IPS-11a (cell line): ENCODE results near the gene G6PC3.
"Not testable (repeated sequence)": the region's sequence is repeated elsewhere in the genome, so short reads cannot be mapped to it uniquely, and the experiment has no call there.

Experiments
- H3K4me3 ChIP-seq: one replicate; pipeline ENCODE4 v1.5.1; 2013; ENCODE audit warnings: low read depth, low read length, control low read depth

The G6PC3 gene

GRCh38 chr17:44070455-44071197 lies at the start of gene G6PC3:
Gene G6PC3 (plus strand): TSS chr17:44070735. CDS start chr17:44070966, 231 bp downstream.
- peak within 1 kb of the TSS; percentile 94 for H3K4me3 ChIP-seq

- H3K4me3 ChIP-seq, result not testable (repeated sequence)
Observed at GRCh38 chr17:44021227-44021626, 49.3 kb upstream of the G6PC3 start.

- H3K4me3 ChIP-seq, result no peak overlapping the region
Observed at GRCh38 chr17:44022246-44022645, 48.3 kb upstream of the G6PC3 start.

GRCh38 chr17:44023545-44024270 lies 46.8 kb upstream of the G6PC3 start:
- no peak overlapping the region for H3K4me3 ChIP-seq

- no peak overlapping the region for H3K4me3 ChIP-seq
Observed at GRCh38 chr17:44024271-44024663, 46.3 kb upstream of the G6PC3 start.

- no peak overlapping the region for H3K4me3 ChIP-seq
Observed at GRCh38 chr17:44024853-44025252, 45.7 kb upstream of the G6PC3 start.

- H3K4me3 ChIP-seq, result no peak overlapping the region
Observed at GRCh38 chr17:44029736-44030135, 40.8 kb upstream of the G6PC3 start.

GRCh38 chr17:44030482-44030881 lies 40.1 kb upstream of the G6PC3 start:
- no peak overlapping the region for H3K4me3 ChIP-seq

- no peak overlapping the region for H3K4me3 ChIP-seq
Observed at GRCh38 chr17:44033861-44034408, 36.6 kb upstream of the G6PC3 start.

- not testable (repeated sequence) for H3K4me3 ChIP-seq
Observed at GRCh38 chr17:44034688-44035087, 35.8 kb upstream of the G6PC3 start.

GRCh38 chr17:44037471-44037870 lies 33.1 kb upstream of the G6PC3 start:
- no peak overlapping the region for H3K4me3 ChIP-seq

- H3K4me3 ChIP-seq, result no peak overlapping the region
Observed at GRCh38 chr17:44038604-44039011, 31.9 kb upstream of the G6PC3 start.

- no peak overlapping the region for H3K4me3 ChIP-seq
Observed at GRCh38 chr17:44039829-44040635, 30.5 kb upstream of the G6PC3 start.

- H3K4me3 ChIP-seq, result no peak overlapping the region
Observed at GRCh38 chr17:44043272-44043696, 27.3 kb upstream of the G6PC3 start.

- H3K4me3 ChIP-seq, result no peak overlapping the region
Observed at GRCh38 chr17:44044071-44044470, 26.5 kb upstream of the G6PC3 start.

- no peak overlapping the region for H3K4me3 ChIP-seq
Observed at GRCh38 chr17:44045486-44045885, 25.0 kb upstream of the G6PC3 start.

- not testable (repeated sequence) for H3K4me3 ChIP-seq
Observed at GRCh38 chr17:44046893-44047292, 23.6 kb upstream of the G6PC3 start.

- no peak overlapping the region for H3K4me3 ChIP-seq
Observed at GRCh38 chr17:44049294-44050060, 21.1 kb upstream of the G6PC3 start.

- no peak overlapping the region for H3K4me3 ChIP-seq
Observed at GRCh38 chr17:44053125-44053872, 17.2 kb upstream of the G6PC3 start.
